K562 (cell line): ENCODE results near the gene SYTL5.

ENCODE experiments used
- CTCF ChIP-seq, 3 experiments: IDR thresholded peaks in 2 of 3; conservative IDR thresholded peaks in 1 of 3; 2 replicates each; pipeline ENCODE4 v1.5.1; 2011 to 2012; ENCODE audit warnings: low read length in 3 of 3, mild to moderate bottlenecking in 3 of 3, control low read depth in 2 of 3, improper control_type of control experiment in 1 of 3, inconsistent platforms in 1 of 3, low read depth in 1 of 3, mixed read lengths in 1 of 3, moderate library complexity in 1 of 3; ENCODE audit not compliant: insufficient read depth in 2 of 3
- E2F6 ChIP-seq, 2 experiments: IDR thresholded peaks; 2 replicates each; pipeline ENCODE4 v1.6.1; 2011; ENCODE audit warnings: borderline replicate concordance in 1 of 2, control low read depth in 1 of 2, low read depth in 1 of 2, low read length in 1 of 2, mild to moderate bottlenecking in 1 of 2, mixed read lengths in 1 of 2, moderate library complexity in 1 of 2; ENCODE audit not compliant: insufficient read depth in 1 of 2, insufficient read length in 1 of 2, poor library complexity in 1 of 2, severe bottlenecking in 1 of 2; ENCODE audit errors: extremely low read depth in 1 of 2
- ELF2 ChIP-seq: fragments of 250-450 bp; sonication (Bioruptor Pico); IDR thresholded peaks from 2 replicates; pipeline ENCODE4 v1.5.0; 2021; ENCODE audit warnings: mild to moderate bottlenecking
- MAFG ChIP-seq: fragments of 450-650 bp; conservative IDR thresholded peaks from 2 replicates; pipeline ENCODE4 v1.6.1; 2016; ENCODE audit warnings: missing genetic modification characterization, missing compliant biosample characterization
- MCM7 ChIP-seq, 2 experiments: fragments of 450-650 bp; IDR thresholded peaks; 2 replicates each; pipeline ENCODE4 v1.6.1; 2016 to 2018
- NCOR1 ChIP-seq: fragments of 450-650 bp; IDR thresholded peaks from 2 replicates; pipeline ENCODE4 v1.6.1; 2016; ENCODE audit warnings: mild to moderate bottlenecking, moderate library complexity
- NFYB ChIP-seq: IDR thresholded peaks from 2 replicates; pipeline ENCODE4 v1.6.1; 2011; ENCODE audit warnings: mild to moderate bottlenecking, moderate library complexity; ENCODE audit not compliant: insufficient read length; ENCODE audit errors: extremely low read depth
- RBM39 ChIP-seq: fragments of 200-400 bp; formaldehyde crosslinking; optimal IDR thresholded peaks from 2 replicates; pipeline ENCODE3; 2018; ENCODE audit warnings: low read depth, low read length
- SP2 ChIP-seq: IDR thresholded peaks from 2 replicates; pipeline ENCODE4 v1.6.1; 2011; ENCODE audit warnings: mild to moderate bottlenecking, low read depth, low read length, moderate library complexity; ENCODE audit not compliant: poor library complexity, severe bottlenecking; ENCODE audit errors: extremely low read depth
- ZNF121 ChIP-seq: sonication (generic); formaldehyde crosslinking; conservative IDR thresholded peaks from 2 replicates; pipeline ENCODE4 v1.8.0; 2022; ENCODE audit warnings: missing genetic modification reagents

GRCh38 chrX:38050806-38051205 lies 44.5 kb downstream of the SYTL5 start:
- TF ChIP-seq CTCF (IDR thresholded peaks at IDR 0.05 in 2 of 3, conservative IDR thresholded peaks at IDR 0.05 in 1 of 3; ENCODE audit: insufficient read depth in 2 of 3, low read depth in 1 of 3, low read length in 3 of 3): no peak
- no peak for TF ChIP-seq NFYB
- TF ChIP-seq ZNF121 (CRISPR knock-in tag): no peak
- no peak for TF ChIP-seq MCM7 (IDR thresholded peaks at IDR 0.05)
- no peak for TF ChIP-seq SP2
- no peak for TF ChIP-seq E2F6 (IDR thresholded peaks at IDR 0.05; ENCODE audit: borderline replicate concordance in 1 of 2, extremely low read depth in 1 of 2, insufficient read depth in 1 of 2, insufficient read length in 1 of 2, low read depth in 1 of 2, low read length in 1 of 2, poor library complexity in 1 of 2, severe bottlenecking in 1 of 2)
- no peak for TF ChIP-seq RBM39
- TF ChIP-seq ELF2 (CRISPR knock-in tag): no peak
- no peak for TF ChIP-seq NCOR1
- TF ChIP-seq MAFG (tag): no peak
